ENCODE data around the gene MAT2B. TPM values are rescaled to one million over a fixed set of nuclear protein-coding genes. Genes with fewer than 3 reads are reported as not detected.

The MAT2B gene
- total and polyA plus RNA-seq, 8 donors, result 6.7 to 84.3 (median 37.6) TPM

GRCh38 chr5:163458778-163459385 is 46.5 kb upstream of the MAT2B start:
- H3K36me3 ChIP-seq, result peaks cover 0 to 27% (median 21%) of the 10 kb centered on the region in 4 donors
- H3K27me3 ChIP-seq, result no peaks in the 10 kb centered on the region
- H3K4me1 ChIP-seq, result peaks cover 17 to 42% (median 30%) of the 10 kb centered on the region in 4 donors
- WGBS, 5 donors, result 31 to 39% (median 34%) methylated on average over 6 of the region's 6 CpGs
- peak overlapping the region in 4 of 5 donors; percentile 96 to 97 (median 97) for H3K27ac ChIP-seq
- peak overlapping the region; percentile 51 to 80 (median 70) for H3K4me3 ChIP-seq
- no peak for TF ChIP-seq EP300 (IDR thresholded peaks at IDR 0.05)
- no peak for TF ChIP-seq POLR2AphosphoS5 (IDR thresholded peaks at IDR 0.05)
- no peak for TF ChIP-seq CTCF (IDR thresholded peaks at IDR 0.05)
- TF ChIP-seq POLR2A (IDR thresholded peaks at IDR 0.05), result no peak
- intact Hi-C loops (cut with DNase I; ENCODE audit: low total_unique reads), result no loop called here
- peak in 1 of 2 donors; percentile 9 for DNase-seq
- H3K9me3 ChIP-seq, result no peaks in the 10 kb centered on the region

GRCh38 chr5:163459462-163459818 is 46.0 kb upstream of the MAT2B start:
- Histone ChIP-seq H3K27me3 (no peaks in the 10 kb centered on the region), H3K4me3 (peak overlapping the region; percentile 51 to 80 (median 70)), H3K27ac (peak overlapping the region; percentile 90 to 97 (median 97)), H3K9me3 (no peaks in the 10 kb centered on the region), H3K36me3 (peaks cover 0 to 21% (median 16%) of the 10 kb centered on the region in 4 donors), H3K4me1 (peaks cover 17 to 42% (median 30%) of the 10 kb centered on the region in 4 donors)
- TF ChIP-seq EP300 (IDR thresholded peaks at IDR 0.05) (no peak), CTCF (IDR thresholded peaks at IDR 0.05) (no peak), POLR2A (IDR thresholded peaks at IDR 0.05) (no peak), POLR2AphosphoS5 (IDR thresholded peaks at IDR 0.05) (no peak)
- DNase-seq, result no peak
- intact Hi-C loops (cut with DNase I; ENCODE audit: low total_unique reads), result no loop called here
- WGBS, 5 donors, result 0% methylated on average over 12 of the region's 12 CpGs

- peaks cover 17 to 42% (median 30%) of the 10 kb centered on the region in 4 donors for H3K4me1 ChIP-seq
- 0% methylated on average over 52 to 59 of the region's 59 CpGs for WGBS, 5 donors
- H3K36me3 ChIP-seq, result peaks cover 0 to 16% (median 10%) of the 10 kb centered on the region in 4 donors
- peak; percentile 95 to 99 for DNase-seq
- intact Hi-C loops (cut with DNase I; ENCODE audit: low total_unique reads), result no loop called here
- peak; percentile 76 to 98 (median 91) for TF ChIP-seq POLR2AphosphoS5 (IDR thresholded peaks at IDR 0.05)
- TF ChIP-seq POLR2A (IDR thresholded peaks at IDR 0.05), result peak in 1 of 4 donors; percentile 77
- TF ChIP-seq EP300 (IDR thresholded peaks at IDR 0.05), result no peak
- TF ChIP-seq CTCF (IDR thresholded peaks at IDR 0.05), result peak in 2 of 7 experiments; percentile 12 to 33
- no peaks in the 10 kb centered on the region for H3K9me3 ChIP-seq
- H3K27me3 ChIP-seq, result no peaks in the 10 kb centered on the region
- peak within 1 kb of the TSS; percentile 51 to 80 (median 70) for H3K4me3 ChIP-seq
- peak within 1 kb of the TSS; percentile 90 to 97 (median 97) for H3K27ac ChIP-seq
These were observed 45.4 kb upstream of the MAT2B start, which contains the start of gene NUDCD2 for GRCh38 chr5:163459819-163460561. Gene NUDCD2 (minus strand): TSS chr5:163460102. CDS start chr5:163460050, 52 bp downstream.

- DNase-seq, result peak in 1 of 2 donors; percentile 64
- intact Hi-C loops (cut with DNase I; ENCODE audit: low total_unique reads), result no loop called here
- whole genome bisulfite sequencing, 5 donors, result 0 to 1% (median 0%) methylated on average over 23 of the region's 23 CpGs
These were observed 44.8 kb upstream of the MAT2B start, which contains the start of gene HMMR for GRCh38 chr5:163460562-163461171. Gene HMMR (plus strand): TSS chr5:163460632. CDS start chr5:163460693, 61 bp downstream.

More at GRCh38 chr5:163460562-163461171, 44.8 kb upstream of the MAT2B start, which contains the start of gene HMMR:
- TF ChIP-seq POLR2AphosphoS5 (IDR thresholded peaks at IDR 0.05) (no peak), POLR2A (IDR thresholded peaks at IDR 0.05) (no peak), CTCF (IDR thresholded peaks at IDR 0.05) (no peak), EP300 (IDR thresholded peaks at IDR 0.05) (no peak)
- Histone ChIP-seq H3K27ac (peak within 1 kb of the TSS; percentile 90 to 97 (median 97)), H3K36me3 (peaks cover 0 to 9% (median 4%) of the 10 kb centered on the region in 4 donors), H3K4me3 (peak within 1 kb of the TSS; percentile 51 to 80 (median 70)), H3K27me3 (no peaks in the 10 kb centered on the region), H3K4me1 (peaks cover 17 to 42% (median 30%) of the 10 kb centered on the region in 4 donors), H3K9me3 (no peaks in the 10 kb centered on the region)

All from stomach (tissue), 9 donors.